GM12873 (cell line): ENCODE results near the gene PLEKHA7.

Source experiments
- CTCF ChIP-seq: IDR thresholded peaks from 2 replicates; pipeline ENCODE4 v1.5.1; 2012; ENCODE audit warnings: low read depth, mild to moderate bottlenecking, moderate library complexity, low read length, control low read depth; ENCODE audit not compliant: insufficient read depth; ENCODE audit errors: missing control alignments

PLEKHA7 gene

GRCh38 chr11:16789560-16790485 is 224.4 kb downstream of the PLEKHA7 start:
- no peak for TF ChIP-seq CTCF

- no peak for TF ChIP-seq CTCF
These were observed 225.2 kb downstream of the PLEKHA7 start for GRCh38 chr11:16789063-16789420.

GRCh38 chr11:16788141-16789062 is 225.8 kb downstream of the PLEKHA7 start:
- peak; percentile 99 for TF ChIP-seq CTCF

GRCh38 chr11:16787035-16787742 is 227.0 kb downstream of the PLEKHA7 start:
- no peak for TF ChIP-seq CTCF

GRCh38 chr11:16786131-16786530 is 228.1 kb downstream of the PLEKHA7 start:
- TF ChIP-seq CTCF: no peak

GRCh38 chr11:16785520-16786128 is 228.6 kb downstream of the PLEKHA7 start:
- peak; percentile 93 for TF ChIP-seq CTCF
